ENCODE measurements around the gene STEAP2.

DNA sequence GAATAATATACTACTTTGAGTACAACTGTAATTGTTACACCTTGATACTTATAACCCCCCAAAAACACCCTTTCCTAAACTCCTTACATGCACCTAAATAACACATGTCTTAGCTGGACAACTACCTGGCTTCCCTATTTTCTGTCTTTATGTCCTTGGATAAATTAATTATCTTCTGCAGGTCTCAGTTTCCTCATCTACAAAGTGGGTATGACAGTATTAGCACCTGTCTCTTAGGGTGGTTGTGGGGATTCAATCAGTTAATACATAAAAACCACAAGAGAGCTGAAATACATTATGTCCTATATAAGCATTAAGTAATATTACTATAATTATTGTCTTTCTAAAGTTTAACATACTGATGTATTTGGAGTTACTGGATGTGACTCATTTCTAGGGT, 10.8 kb downstream of the STEAP2 start:
- TF ChIP-seq CHD2 (IDR thresholded peaks at IDR 0.05; ENCODE audit: low read length, partially characterized antibody), result no peak
- TF ChIP-seq, protein P1, sequence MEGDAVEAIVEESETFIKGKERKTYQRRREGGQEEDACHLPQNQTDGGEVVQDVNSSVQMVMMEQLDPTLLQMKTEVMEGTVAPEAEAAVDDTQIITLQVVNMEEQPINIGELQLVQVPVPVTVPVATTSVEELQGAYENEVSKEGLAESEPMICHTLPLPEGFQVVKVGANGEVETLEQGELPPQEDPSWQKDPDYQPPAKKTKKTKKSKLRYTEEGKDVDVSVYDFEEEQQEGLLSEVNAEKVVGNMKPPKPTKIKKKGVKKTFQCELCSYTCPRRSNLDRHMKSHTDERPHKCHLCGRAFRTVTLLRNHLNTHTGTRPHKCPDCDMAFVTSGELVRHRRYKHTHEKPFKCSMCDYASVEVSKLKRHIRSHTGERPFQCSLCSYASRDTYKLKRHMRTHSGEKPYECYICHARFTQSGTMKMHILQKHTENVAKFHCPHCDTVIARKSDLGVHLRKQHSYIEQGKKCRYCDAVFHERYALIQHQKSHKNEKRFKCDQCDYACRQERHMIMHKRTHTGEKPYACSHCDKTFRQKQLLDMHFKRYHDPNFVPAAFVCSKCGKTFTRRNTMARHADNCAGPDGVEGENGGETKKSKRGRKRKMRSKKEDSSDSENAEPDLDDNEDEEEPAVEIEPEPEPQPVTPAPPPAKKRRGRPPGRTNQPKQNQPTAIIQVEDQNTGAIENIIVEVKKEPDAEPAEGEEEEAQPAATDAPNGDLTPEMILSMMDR (IDR thresholded peaks at IDR 0.05), result no peak
- TF ChIP-seq, protein P2, sequence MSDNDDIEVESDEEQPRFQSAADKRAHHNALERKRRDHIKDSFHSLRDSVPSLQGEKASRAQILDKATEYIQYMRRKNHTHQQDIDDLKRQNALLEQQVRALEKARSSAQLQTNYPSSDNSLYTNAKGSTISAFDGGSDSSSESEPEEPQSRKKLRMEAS (IDR thresholded peaks at IDR 0.05), result no peak
- TF ChIP-seq POLR2A (IDR thresholded peaks at IDR 0.05; ENCODE audit: low read length), result no peak
- TF ChIP-seq CEBPB (IDR thresholded peaks at IDR 0.05), result no peak
- no peak for TF ChIP-seq EP300 (IDR thresholded peaks at IDR 0.05)
- TF ChIP-seq, protein P3, sequence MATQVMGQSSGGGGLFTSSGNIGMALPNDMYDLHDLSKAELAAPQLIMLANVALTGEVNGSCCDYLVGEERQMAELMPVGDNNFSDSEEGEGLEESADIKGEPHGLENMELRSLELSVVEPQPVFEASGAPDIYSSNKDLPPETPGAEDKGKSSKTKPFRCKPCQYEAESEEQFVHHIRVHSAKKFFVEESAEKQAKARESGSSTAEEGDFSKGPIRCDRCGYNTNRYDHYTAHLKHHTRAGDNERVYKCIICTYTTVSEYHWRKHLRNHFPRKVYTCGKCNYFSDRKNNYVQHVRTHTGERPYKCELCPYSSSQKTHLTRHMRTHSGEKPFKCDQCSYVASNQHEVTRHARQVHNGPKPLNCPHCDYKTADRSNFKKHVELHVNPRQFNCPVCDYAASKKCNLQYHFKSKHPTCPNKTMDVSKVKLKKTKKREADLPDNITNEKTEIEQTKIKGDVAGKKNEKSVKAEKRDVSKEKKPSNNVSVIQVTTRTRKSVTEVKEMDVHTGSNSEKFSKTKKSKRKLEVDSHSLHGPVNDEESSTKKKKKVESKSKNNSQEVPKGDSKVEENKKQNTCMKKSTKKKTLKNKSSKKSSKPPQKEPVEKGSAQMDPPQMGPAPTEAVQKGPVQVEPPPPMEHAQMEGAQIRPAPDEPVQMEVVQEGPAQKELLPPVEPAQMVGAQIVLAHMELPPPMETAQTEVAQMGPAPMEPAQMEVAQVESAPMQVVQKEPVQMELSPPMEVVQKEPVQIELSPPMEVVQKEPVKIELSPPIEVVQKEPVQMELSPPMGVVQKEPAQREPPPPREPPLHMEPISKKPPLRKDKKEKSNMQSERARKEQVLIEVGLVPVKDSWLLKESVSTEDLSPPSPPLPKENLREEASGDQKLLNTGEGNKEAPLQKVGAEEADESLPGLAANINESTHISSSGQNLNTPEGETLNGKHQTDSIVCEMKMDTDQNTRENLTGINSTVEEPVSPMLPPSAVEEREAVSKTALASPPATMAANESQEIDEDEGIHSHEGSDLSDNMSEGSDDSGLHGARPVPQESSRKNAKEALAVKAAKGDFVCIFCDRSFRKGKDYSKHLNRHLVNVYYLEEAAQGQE (IDR thresholded peaks at IDR 0.05), result no peak
- no peak for TF ChIP-seq RCOR1 (IDR thresholded peaks at IDR 0.05; ENCODE audit: low read depth, low read length)
- TF ChIP-seq JUNB (IDR thresholded peaks at IDR 0.05), result no peak
